Measurements from ENCODE around the gene NFATC2.

NFATC2 gene

GRCh38 chr20:51385646-51386530, 156.6 kb downstream of the NFATC2 start:
- DNase-seq = no peak

- DNase-seq = no peak
Observed at GRCh38 chr20:51384875-51385274, 157.6 kb downstream of the NFATC2 start.

- DNase-seq = no peak
Observed at GRCh38 chr20:51383891-51384510, 158.5 kb downstream of the NFATC2 start.

- DNase-seq = no peak
Observed at GRCh38 chr20:51382986-51383821, 159.3 kb downstream of the NFATC2 start.

- DNase-seq = no peak
Observed at GRCh38 chr20:51382111-51382985, 160.2 kb downstream of the NFATC2 start.

GRCh38 chr20:51381557-51381956, 161.0 kb downstream of the NFATC2 start:
- DNase-seq = no peak

GRCh38 chr20:51380401-51381385, 161.8 kb downstream of the NFATC2 start:
- DNase-seq = no peak

- no peak for DNase-seq
Observed at GRCh38 chr20:51379601-51380341, 162.7 kb downstream of the NFATC2 start.

GRCh38 chr20:51378171-51378928, 164.2 kb downstream of the NFATC2 start:
- no peak for DNase-seq

- no peak for DNase-seq
Observed at GRCh38 chr20:51377132-51377531, 165.4 kb downstream of the NFATC2 start.

- no peak for DNase-seq
Observed at GRCh38 chr20:51376111-51376510, 166.4 kb downstream of the NFATC2 start.

- no peak for DNase-seq
Observed at GRCh38 chr20:51375561-51375960, 167.0 kb downstream of the NFATC2 start.

GRCh38 chr20:51374961-51375360, 167.6 kb downstream of the NFATC2 start:
- no peak for DNase-seq

- DNase-seq = no peak
Observed at GRCh38 chr20:51374456-51374830, 168.1 kb downstream of the NFATC2 start.

- DNase-seq = no peak
Observed at GRCh38 chr20:51373713-51374455, 168.6 kb downstream of the NFATC2 start.

GRCh38 chr20:51372966-51373365, 169.6 kb downstream of the NFATC2 start:
- DNase-seq = no peak

- peak; percentile 44 for DNase-seq
Observed at GRCh38 chr20:51372176-51372803, 170.2 kb downstream of the NFATC2 start.

- DNase-seq = no peak
Observed at GRCh38 chr20:51371720-51372119, 170.8 kb downstream of the NFATC2 start.
